ENCODE data around the gene RND1. TPM values are rescaled to one million over a fixed set of nuclear protein-coding genes. Genes with fewer than 3 reads are reported as not detected.

Gene RND1
- total and polyA plus RNA-seq, 4 donors, result 5.3 to 80.5 (median 15.3) TPM

DNA sequence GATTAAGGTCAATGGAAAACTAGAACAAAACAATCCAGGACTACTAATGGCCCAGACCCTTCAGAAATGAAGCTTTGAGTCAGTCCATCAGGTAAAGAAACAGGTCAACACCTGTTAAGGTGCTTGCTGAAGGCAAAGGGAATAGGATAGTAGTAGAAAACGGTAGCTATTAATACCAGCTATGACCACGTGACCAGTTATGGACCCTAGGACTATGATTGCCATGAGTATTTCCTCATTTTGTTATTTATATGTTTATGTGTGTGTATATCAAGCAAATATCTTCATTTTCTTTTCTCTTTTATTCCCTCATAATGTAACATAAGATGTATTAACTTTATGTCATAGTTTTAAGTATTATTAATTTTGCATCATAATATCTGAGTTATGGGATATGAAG, 34.0 kb upstream of the RND1 start:
- 71 to 81% methylated on average over 2 of the region's 2 CpGs for WGBS, 2 donors
- H3K27me3 ChIP-seq (ENCODE audit: control insufficient read depth in 3 of 3, insufficient read depth in 3 of 3, low read length in 2 of 3), result peaks cover 0 to 4% (median 0%) of the 10 kb centered on the region in 3 donors
- H3K4me3 ChIP-seq, result no peak overlapping the region
- H3K9me3 ChIP-seq (ENCODE audit: control insufficient read depth in 4 of 4, insufficient read depth in 3 of 4, low read length in 3 of 4), result no peaks in the 10 kb centered on the region
- TF ChIP-seq, protein P1, sequence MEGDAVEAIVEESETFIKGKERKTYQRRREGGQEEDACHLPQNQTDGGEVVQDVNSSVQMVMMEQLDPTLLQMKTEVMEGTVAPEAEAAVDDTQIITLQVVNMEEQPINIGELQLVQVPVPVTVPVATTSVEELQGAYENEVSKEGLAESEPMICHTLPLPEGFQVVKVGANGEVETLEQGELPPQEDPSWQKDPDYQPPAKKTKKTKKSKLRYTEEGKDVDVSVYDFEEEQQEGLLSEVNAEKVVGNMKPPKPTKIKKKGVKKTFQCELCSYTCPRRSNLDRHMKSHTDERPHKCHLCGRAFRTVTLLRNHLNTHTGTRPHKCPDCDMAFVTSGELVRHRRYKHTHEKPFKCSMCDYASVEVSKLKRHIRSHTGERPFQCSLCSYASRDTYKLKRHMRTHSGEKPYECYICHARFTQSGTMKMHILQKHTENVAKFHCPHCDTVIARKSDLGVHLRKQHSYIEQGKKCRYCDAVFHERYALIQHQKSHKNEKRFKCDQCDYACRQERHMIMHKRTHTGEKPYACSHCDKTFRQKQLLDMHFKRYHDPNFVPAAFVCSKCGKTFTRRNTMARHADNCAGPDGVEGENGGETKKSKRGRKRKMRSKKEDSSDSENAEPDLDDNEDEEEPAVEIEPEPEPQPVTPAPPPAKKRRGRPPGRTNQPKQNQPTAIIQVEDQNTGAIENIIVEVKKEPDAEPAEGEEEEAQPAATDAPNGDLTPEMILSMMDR (IDR thresholded peaks at IDR 0.05; ENCODE audit: control extremely low read depth, extremely low read depth), result no peak
- H3K27ac ChIP-seq (ENCODE audit: low read depth in 1 of 2, low read length in 1 of 2), result no peak overlapping the region
- H3K9ac ChIP-seq (ENCODE audit: insufficient read depth in 1 of 2, low read length in 2 of 2), result no peak overlapping the region
- H3K4me1 ChIP-seq (ENCODE audit: control insufficient read depth in 5 of 5, insufficient read depth in 5 of 5, low read length in 5 of 5), result peaks cover 0 to 6% (median 5%) of the 10 kb centered on the region in 5 donors
- no peak for ATAC-seq (ENCODE audit: insufficient read depth, low FRiP score)
- no peak for DNase-seq
- H3K36me3 ChIP-seq (ENCODE audit: control insufficient read depth in 4 of 4, insufficient read depth in 4 of 4, low read length in 4 of 4), result no peaks in the 10 kb centered on the region

- DNase-seq, result no peak
- peaks cover 0 to 18% (median 5%) of the 10 kb centered on the region in 3 donors for H3K27me3 ChIP-seq (ENCODE audit: control insufficient read depth in 3 of 3, insufficient read depth in 3 of 3, low read length in 2 of 3)
- WGBS, 2 donors, result 83 to 85% methylated on average over 1 of the region's 1 CpG
These were observed 28.6 kb upstream of the RND1 start for GRCh38 chr12:48894271-48894670.

DNA sequence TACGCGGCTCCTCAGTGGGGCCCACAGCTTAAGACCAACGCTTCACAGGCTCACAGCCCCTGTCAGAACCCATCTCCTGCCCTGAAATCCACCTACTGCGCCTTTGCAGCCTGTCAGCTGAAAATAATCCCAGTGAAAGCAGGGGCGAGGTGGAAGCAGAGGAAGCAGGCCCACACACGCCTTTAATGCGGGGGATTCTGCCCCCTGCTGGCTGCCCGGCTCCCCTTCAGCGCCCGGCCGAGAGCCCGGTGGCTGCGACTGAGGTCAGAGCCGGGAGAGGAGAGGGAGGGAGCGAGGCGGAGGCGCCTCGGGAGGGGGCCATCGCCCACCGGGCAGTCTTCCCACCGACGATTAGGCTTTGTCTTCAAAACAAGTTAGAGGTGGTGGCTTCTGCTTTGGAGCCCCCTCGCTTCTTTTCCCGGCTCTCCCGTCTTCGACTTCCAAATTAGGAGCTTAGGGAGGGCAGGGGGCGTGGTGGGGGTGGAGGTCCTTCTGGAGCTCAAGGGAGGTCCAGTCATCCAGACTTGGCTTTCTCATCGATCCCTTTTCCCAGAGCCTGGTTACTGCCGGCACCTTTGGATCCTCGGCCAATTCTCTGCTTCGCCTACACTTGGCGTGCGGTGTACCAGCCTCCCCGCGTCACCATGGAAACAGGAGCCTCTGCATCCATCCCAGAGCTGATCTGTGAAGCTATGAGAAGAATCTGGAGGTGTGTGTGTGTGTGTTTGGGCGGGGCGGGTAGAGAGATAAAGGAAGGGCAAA, 25.2 kb upstream of the RND1 start:
- DNase-seq, result peak; percentile 78 to 86 (median 82)
- WGBS, 2 donors, result 8 to 9% methylated on average over 34 to 37 of the region's 37 CpGs
- no peaks in the 10 kb centered on the region for H3K9me3 ChIP-seq (ENCODE audit: control insufficient read depth in 4 of 4, insufficient read depth in 3 of 4, low read length in 3 of 4)
- no peak overlapping the region for H3K9ac ChIP-seq (ENCODE audit: insufficient read depth in 1 of 2, low read length in 2 of 2)
- no peaks in the 10 kb centered on the region for H3K36me3 ChIP-seq (ENCODE audit: control insufficient read depth in 4 of 4, insufficient read depth in 4 of 4, low read length in 4 of 4)
- H3K4me1 ChIP-seq (ENCODE audit: control insufficient read depth in 5 of 5, insufficient read depth in 5 of 5, low read length in 5 of 5), result peaks cover 0 to 7% (median 2%) of the 10 kb centered on the region in 5 donors
- peak; percentile 77 for ATAC-seq (ENCODE audit: insufficient read depth, low FRiP score)
- peaks cover 0 to 15% (median 5%) of the 10 kb centered on the region in 3 donors for H3K27me3 ChIP-seq (ENCODE audit: control insufficient read depth in 3 of 3, insufficient read depth in 3 of 3, low read length in 2 of 3)
- H3K27ac ChIP-seq (ENCODE audit: low read depth in 1 of 2, low read length in 1 of 2), result no peak overlapping the region
- no peak overlapping the region for H3K4me3 ChIP-seq
- TF ChIP-seq, protein P1 (IDR thresholded peaks at IDR 0.05; ENCODE audit: control extremely low read depth, extremely low read depth), result peak; percentile 96

More at GRCh38 chr12:48894271-48894670, 28.6 kb upstream of the RND1 start:
- Histone ChIP-seq H3K9ac (ENCODE audit: insufficient read depth in 1 of 2, low read length in 2 of 2) (no peak overlapping the region), H3K4me1 (ENCODE audit: control insufficient read depth in 5 of 5, insufficient read depth in 5 of 5, low read length in 5 of 5) (peaks cover 0 to 7% (median 2%) of the 10 kb centered on the region in 5 donors), H3K27ac (ENCODE audit: low read depth in 1 of 2, low read length in 1 of 2) (no peak overlapping the region), H3K4me3 (no peak overlapping the region), H3K36me3 (ENCODE audit: control insufficient read depth in 4 of 4, insufficient read depth in 4 of 4, low read length in 4 of 4) (no peaks in the 10 kb centered on the region), H3K9me3 (ENCODE audit: control insufficient read depth in 4 of 4, insufficient read depth in 3 of 4, low read length in 3 of 4) (no peaks in the 10 kb centered on the region)
- TF ChIP-seq, protein P1 (IDR thresholded peaks at IDR 0.05; ENCODE audit: control extremely low read depth, extremely low read depth), result no peak
- no peak for ATAC-seq (ENCODE audit: insufficient read depth, low FRiP score)
